Measurements from ENCODE around the gene HOMER2. TPM values are rescaled to one million over a fixed set of nuclear protein-coding genes. Genes with fewer than 3 reads are reported as not detected.

Gene HOMER2
- total RNA-seq, 1 experiment from 2014 or later, result 22.6 TPM

- Histone ChIP-seq H3K9me2 (replicated peaks; ENCODE audit: low read length) (no peaks in the 10 kb centered on the region), H2AFZ (ENCODE audit: low read length) (no peak overlapping the region), H3K4me2 (ENCODE audit: low read length) (no peak overlapping the region), H3K27me3 (ENCODE audit: low read length) (no peaks in the 10 kb centered on the region), H3K36me3 (ENCODE audit: low read depth, low read length) (no peaks in the 10 kb centered on the region), H3F3A (ENCODE audit: low read length, unreplicated experiment) (no peaks in the 10 kb centered on the region), H4K20me1 (ENCODE audit: low read length) (no peaks in the 10 kb centered on the region), H3K9me3 (ENCODE audit: low read length) (no peaks in the 10 kb centered on the region), H3K4me3 (ENCODE audit: low read length) (no peak overlapping the region), H3K4me1 (ENCODE audit: insufficient read depth, low read length) (peaks cover 6% of the 10 kb centered on the region; the same call in 1 of the 2 replicates), H3K79me2 (ENCODE audit: low read length) (no peaks in the 10 kb centered on the region), H3K9ac (ENCODE audit: low read length) (no peak overlapping the region), H3K27ac (ENCODE audit: low read length) (no peak overlapping the region)
- DNase-seq (no peak), ATAC-seq (no peak)
- ChIA-PET CTCF (no interaction called here), POLR2A (ENCODE audit: unreplicated experiment) (interaction anchor here (0.6 kb wide), 1 partner anchor 143 kb away, joined by 3 read pairs; no protein-coding TSS in a partner anchor)
- intact Hi-C loops (cut with micrococcal nuclease), result no loop called here
- TF ChIP-seq EZH2phosphoT487 (IDR thresholded peaks at IDR 0.05; ENCODE audit: borderline replicate concordance, low read length), result no peak
- TF ChIP-seq EZH2 (IDR thresholded peaks at IDR 0.05; ENCODE audit: low read length, unreplicated experiment), result no peak
- TF ChIP-seq CTCF (conservative IDR thresholded peaks at IDR 0.05; ENCODE audit: low read depth, low read length), result no peak
- BruUV-seq (replicated peaks), result no TSS peak
Measured at GRCh38 chr15:82851306-82851850, 101.1 kb downstream of the HOMER2 start.

- Histone ChIP-seq H2AFZ (ENCODE audit: low read length) (no peak overlapping the region), H3K9me3 (ENCODE audit: low read length) (no peaks in the 10 kb centered on the region), H3K4me2 (ENCODE audit: low read length) (no peak overlapping the region), H3K79me2 (ENCODE audit: low read length) (no peaks in the 10 kb centered on the region), H3K4me1 (ENCODE audit: insufficient read depth, low read length) (peaks cover 6% of the 10 kb centered on the region; the same call in 1 of the 2 replicates), H3K27me3 (ENCODE audit: low read length) (no peaks in the 10 kb centered on the region), H3K9ac (ENCODE audit: low read length) (no peak overlapping the region), H4K20me1 (ENCODE audit: low read length) (no peaks in the 10 kb centered on the region), H3K36me3 (ENCODE audit: low read depth, low read length) (no peaks in the 10 kb centered on the region), H3F3A (ENCODE audit: low read length, unreplicated experiment) (no peaks in the 10 kb centered on the region), H3K4me3 (ENCODE audit: low read length) (no peak overlapping the region), H3K27ac (ENCODE audit: low read length) (no peak overlapping the region), H3K9me2 (replicated peaks; ENCODE audit: low read length) (no peaks in the 10 kb centered on the region)
- ATAC-seq (no peak), DNase-seq (no peak)
- BruUV-seq (replicated peaks), result no TSS peak
- POLR2A ChIA-PET (ENCODE audit: unreplicated experiment), result no interaction called here
- CTCF ChIA-PET, result no interaction called here
- no peak for TF ChIP-seq CTCF (conservative IDR thresholded peaks at IDR 0.05; ENCODE audit: low read depth, low read length)
- intact Hi-C loops (cut with micrococcal nuclease), result no loop called here
Measured at GRCh38 chr15:82850731-82851130, 101.8 kb downstream of the HOMER2 start.

All from PC-3 (cell line).